K562 (cell line): ENCODE results near the gene NRXN3.

ENCODE experiments used
- CTCF ChIP-seq, 3 experiments: IDR thresholded peaks in 2 of 3; conservative IDR thresholded peaks in 1 of 3; 2 replicates each; pipeline ENCODE4 v1.5.1; 2011 to 2012; ENCODE audit warnings: low read length in 3 of 3, mild to moderate bottlenecking in 3 of 3, control low read depth in 2 of 3, improper control_type of control experiment in 1 of 3, inconsistent platforms in 1 of 3, low read depth in 1 of 3, mixed read lengths in 1 of 3, moderate library complexity in 1 of 3; ENCODE audit not compliant: insufficient read depth in 2 of 3
- FOXP1 ChIP-seq: sonication (generic); formaldehyde crosslinking; IDR thresholded peaks from 2 replicates; pipeline ENCODE4 v1.8.0; 2022; ENCODE audit warnings: mild to moderate bottlenecking, missing genetic modification reagents
- MAX ChIP-seq: sonication (generic); formaldehyde crosslinking; IDR thresholded peaks from 2 replicates; pipeline ENCODE4 v1.9.0; 2022; ENCODE audit warnings: mild to moderate bottlenecking, missing genetic modification reagents
- MEF2A ChIP-seq: IDR thresholded peaks from 2 replicates; pipeline ENCODE4 v1.6.1; 2011; ENCODE audit warnings: low read depth, mild to moderate bottlenecking, low read length, moderate library complexity; ENCODE audit not compliant: control insufficient read depth
- MLLT1 ChIP-seq, 2 experiments: fragments of 450-650 bp; IDR thresholded peaks; 2 replicates each; pipeline ENCODE4 v1.6.1; 2016
- NR1H2 ChIP-seq: sonication (generic); formaldehyde crosslinking; IDR thresholded peaks from 2 replicates; pipeline ENCODE4 v1.4.0; 2020; ENCODE audit warnings: mild to moderate bottlenecking, missing genetic modification reagents
- POLR2A ChIP-seq: fragments of 450-650 bp; conservative IDR thresholded peaks from 2 replicates; pipeline ENCODE4 v1.6.1; 2016
- TBP ChIP-seq: optimal IDR thresholded peaks from 2 replicates; pipeline ENCODE3; 2011; ENCODE audit warnings: low read depth, low read length, improper control_type of control experiment
- ZBTB40 ChIP-seq, 2 experiments: fragments of 450-650 bp in 1 of 2; sonication (generic) in 1 of 2; formaldehyde crosslinking in 1 of 2; IDR thresholded peaks; 2 replicates each; pipeline versions ENCODE4 v1.7.1 to v1.9.0; 2016 to 2022; ENCODE audit warnings: inconsistent platforms in 1 of 2, mild to moderate bottlenecking in 1 of 2, missing genetic modification reagents in 1 of 2

GRCh38 chr14:78316052-78316451 lies 145.9 kb downstream of the NRXN3 start:
- no peak for TF ChIP-seq FOXP1 (CRISPR knock-in tag)
- TF ChIP-seq POLR2A: no peak
- no peak for TF ChIP-seq MAX
- no peak for TF ChIP-seq TBP
- no peak for TF ChIP-seq MEF2A
- TF ChIP-seq MLLT1 (IDR thresholded peaks at IDR 0.05): no peak
- no peak for TF ChIP-seq NR1H2 (CRISPR knock-in tag)
- TF ChIP-seq CTCF (IDR thresholded peaks at IDR 0.05 in 2 of 3, conservative IDR thresholded peaks at IDR 0.05 in 1 of 3; ENCODE audit: insufficient read depth in 2 of 3, low read depth in 1 of 3, low read length in 3 of 3): no peak
- TF ChIP-seq ZBTB40 (IDR thresholded peaks at IDR 0.05): no peak
- no peak for TF ChIP-seq ZBTB40 (CRISPR knock-in tag; IDR thresholded peaks at IDR 0.05)
